ENCODE measurements around the gene DOK4. TPM values are rescaled to one million over a fixed set of nuclear protein-coding genes. Genes with fewer than 3 reads are reported as not detected.

DOK4 gene
- total and polyA plus RNA-seq, 12 donors = 3.6 to 10.7 (median 8.0) TPM

DNA sequence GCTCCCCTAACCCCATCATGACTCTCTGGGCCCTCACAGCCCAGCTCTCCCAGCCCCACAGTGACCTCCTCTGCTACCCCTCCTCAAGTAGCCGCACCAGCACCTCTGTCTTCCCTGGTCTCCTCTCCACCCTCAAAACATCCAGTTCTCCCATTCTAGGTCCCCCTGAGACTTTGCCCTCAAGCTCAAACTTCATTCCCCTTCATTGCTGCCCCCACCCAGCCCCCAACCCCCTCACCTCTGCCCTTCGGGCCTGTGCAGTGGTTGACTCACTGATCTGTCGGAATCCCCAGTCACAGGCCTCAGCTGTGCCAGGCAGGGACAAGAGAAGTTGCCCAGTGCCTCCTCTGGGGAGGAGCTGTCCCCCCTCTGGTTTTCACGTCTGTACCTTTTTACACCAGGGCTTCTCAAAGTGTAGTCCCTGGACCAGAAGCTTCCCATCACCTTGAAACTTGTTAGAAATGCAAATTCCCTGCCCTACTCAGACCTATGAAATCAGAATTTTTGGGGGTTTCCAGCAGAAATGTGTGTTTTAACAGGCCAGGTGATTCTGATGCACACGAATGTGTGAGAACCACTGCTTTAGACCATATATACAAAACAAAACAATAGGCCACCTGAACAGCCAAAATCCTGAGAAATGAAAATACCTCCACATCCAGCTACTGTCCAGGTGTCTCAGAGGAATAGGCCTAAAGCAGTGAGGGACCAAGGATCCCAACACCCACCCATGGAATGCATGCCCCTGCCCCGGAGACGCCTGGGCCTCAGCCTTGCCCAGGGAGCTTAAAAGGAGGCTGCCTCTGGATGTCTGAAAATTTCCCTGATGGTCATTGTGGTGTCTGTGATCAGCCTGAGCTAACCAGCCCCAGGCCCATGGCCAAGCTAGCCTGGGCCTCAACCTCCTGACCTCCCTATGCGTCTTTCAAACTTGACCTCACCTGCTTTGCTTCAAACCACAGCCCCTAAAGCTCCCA, 853 bp upstream of the DOK4 start:
- Histone ChIP-seq H3K9me3 (no peaks in the 10 kb centered on the region), H3K36me3 (no peaks in the 10 kb centered on the region), H3K27ac (peak overlapping the region in 8 of 10 donors; percentile 27 to 77 (median 50)), H3K4me1 (peaks cover 5 to 26% (median 21%) of the 10 kb centered on the region in 9 donors), H3K4me3 (peak overlapping the region in 9 of 10 donors; percentile 58 to 90 (median 84)), H3K27me3 (peaks cover 0 to 7% (median 0%) of the 10 kb centered on the region in 7 donors)
- ATAC-seq (no peak), DNase-seq (no peak)
- TF ChIP-seq, protein P1, sequence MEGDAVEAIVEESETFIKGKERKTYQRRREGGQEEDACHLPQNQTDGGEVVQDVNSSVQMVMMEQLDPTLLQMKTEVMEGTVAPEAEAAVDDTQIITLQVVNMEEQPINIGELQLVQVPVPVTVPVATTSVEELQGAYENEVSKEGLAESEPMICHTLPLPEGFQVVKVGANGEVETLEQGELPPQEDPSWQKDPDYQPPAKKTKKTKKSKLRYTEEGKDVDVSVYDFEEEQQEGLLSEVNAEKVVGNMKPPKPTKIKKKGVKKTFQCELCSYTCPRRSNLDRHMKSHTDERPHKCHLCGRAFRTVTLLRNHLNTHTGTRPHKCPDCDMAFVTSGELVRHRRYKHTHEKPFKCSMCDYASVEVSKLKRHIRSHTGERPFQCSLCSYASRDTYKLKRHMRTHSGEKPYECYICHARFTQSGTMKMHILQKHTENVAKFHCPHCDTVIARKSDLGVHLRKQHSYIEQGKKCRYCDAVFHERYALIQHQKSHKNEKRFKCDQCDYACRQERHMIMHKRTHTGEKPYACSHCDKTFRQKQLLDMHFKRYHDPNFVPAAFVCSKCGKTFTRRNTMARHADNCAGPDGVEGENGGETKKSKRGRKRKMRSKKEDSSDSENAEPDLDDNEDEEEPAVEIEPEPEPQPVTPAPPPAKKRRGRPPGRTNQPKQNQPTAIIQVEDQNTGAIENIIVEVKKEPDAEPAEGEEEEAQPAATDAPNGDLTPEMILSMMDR (IDR thresholded peaks at IDR 0.05) = no peak
- intact Hi-C loops (cut with DNase I) = loop anchor here in 1 of 10 donors (5.0 kb wide), 1 partner anchor 45 kb away; no protein-coding TSS in a partner anchor
- WGBS, 2 donors = 86 to 88% methylated on average over 8 of the region's 8 CpGs

DNA sequence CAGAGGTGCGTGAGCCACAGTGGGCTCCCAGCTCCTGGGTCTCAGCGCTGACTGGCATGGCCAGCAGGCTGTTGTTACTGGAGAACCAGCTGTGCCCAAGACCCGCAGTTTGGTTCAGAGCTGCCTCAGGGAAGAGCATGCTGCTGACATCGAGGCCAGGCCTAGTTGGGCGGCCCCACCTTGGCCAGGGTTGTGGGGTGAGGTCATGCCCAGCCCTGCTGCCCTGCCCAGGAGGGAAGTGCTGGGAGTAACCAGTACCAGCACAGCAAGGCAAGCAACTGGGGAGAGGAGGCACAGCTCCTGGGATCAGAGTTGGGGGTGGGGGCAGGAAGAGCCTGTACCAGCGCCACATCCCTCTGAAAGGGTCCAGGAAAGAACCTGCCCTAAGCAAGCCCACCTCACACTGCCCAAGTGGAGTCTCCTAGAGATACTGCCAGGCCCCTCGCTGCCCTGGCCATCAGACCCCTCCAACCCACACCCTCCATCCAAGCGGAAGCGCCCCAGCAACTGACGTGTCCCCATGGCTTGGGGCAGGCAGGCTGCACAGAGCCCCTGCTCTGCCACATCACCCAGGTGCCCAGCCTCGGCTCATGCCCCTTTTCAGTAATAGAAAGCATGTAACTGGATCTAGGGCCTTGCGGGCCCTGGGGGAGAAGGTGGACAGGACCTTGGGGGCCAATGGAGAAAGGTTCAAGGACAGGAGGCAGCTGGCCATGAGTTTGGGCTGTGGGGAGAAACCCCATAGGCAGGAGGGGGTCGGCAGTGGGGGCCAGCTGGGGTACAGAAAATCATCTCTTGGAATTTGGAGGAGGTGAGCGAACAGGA, 990 bp downstream of the DOK4 start:
- H3K27ac ChIP-seq = peak overlapping the region in 9 of 10 donors; percentile 40 to 84 (median 77)
- intact Hi-C loops (cut with DNase I) = loop anchor here in 1 of 10 donors (5.0 kb wide), 1 partner anchor 47 kb away; no protein-coding TSS in a partner anchor
- DNase-seq (no peak), ATAC-seq (peak in 3 of 8 donors; percentile 5 to 13 (median 9))
- peaks cover 9 to 34% (median 25%) of the 10 kb centered on the region in 9 donors for H3K4me1 ChIP-seq
- H3K9me3 ChIP-seq = no peaks in the 10 kb centered on the region
- TF ChIP-seq, protein P1 (IDR thresholded peaks at IDR 0.05) = no peak
- peak overlapping the region; percentile 58 to 90 (median 82) for H3K4me3 ChIP-seq
- peaks cover 0 to 7% (median 0%) of the 10 kb centered on the region in 7 donors for H3K27me3 ChIP-seq
- 72 to 76% methylated on average over 14 of the region's 14 CpGs for WGBS, 2 donors
- H3K36me3 ChIP-seq = no peaks in the 10 kb centered on the region

DNA sequence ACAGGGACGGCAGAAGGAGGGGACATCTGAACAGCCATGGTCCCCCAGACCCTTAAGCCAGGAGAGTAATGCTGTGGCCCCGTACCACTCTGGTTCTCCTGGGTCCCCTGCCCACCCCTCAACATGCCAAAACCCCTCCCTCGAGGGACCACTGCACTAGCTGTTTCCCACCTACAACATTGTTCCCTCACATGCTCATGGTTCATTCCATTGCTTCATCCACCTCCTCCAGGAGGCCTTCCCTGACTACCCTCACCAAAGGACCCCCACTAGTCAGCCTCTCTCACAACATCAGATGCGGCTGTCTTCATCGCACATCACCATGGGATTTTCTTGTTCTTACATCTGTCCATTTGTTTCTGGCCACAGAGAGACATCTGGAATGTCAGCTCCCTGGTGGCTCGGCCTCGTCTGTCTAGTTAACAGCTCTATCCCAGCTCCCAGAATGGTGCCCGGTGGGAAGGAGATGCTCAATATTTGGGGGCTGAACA, 1.7 kb downstream of the DOK4 start:
- intact Hi-C loops (cut with DNase I) = loop anchor here in 2 of 10 donors (5.0 kb wide), 2 partner anchors 43 to 48 kb away; no protein-coding TSS in a partner anchor
- ATAC-seq (no peak), DNase-seq (no peak)
- TF ChIP-seq, protein P1 (IDR thresholded peaks at IDR 0.05) = no peak
- H3K27ac ChIP-seq = peak overlapping the region in 2 of 10 donors; percentile 83 to 84
- H3K36me3 ChIP-seq = no peaks in the 10 kb centered on the region
- peaks cover 14 to 42% (median 32%) of the 10 kb centered on the region in 9 donors for H3K4me1 ChIP-seq
- no peaks in the 10 kb centered on the region for H3K9me3 ChIP-seq
- H3K4me3 ChIP-seq = peak overlapping the region in 1 of 10 donors; percentile 81
- 82 to 83% methylated on average over 8 of the region's 8 CpGs for WGBS, 2 donors
- peaks cover 0 to 9% (median 0%) of the 10 kb centered on the region in 7 donors for H3K27me3 ChIP-seq

All from heart right ventricle (tissue), 16 donors.